Common myeloid progenitor, CD34-positive (primary cell): ENCODE data around the gene INS.

Experiments
- CTCF ChIA-PET: fragments of 350-600 bp; sonication (Branson Sonifier 250); formaldehyde crosslinking; loops from one replicate; lab custom pipeline; 2021; ENCODE audit warnings: antibody characterized with exemption; lab: Charles Lee
- POLR2A ChIA-PET: fragments of 350-600 bp; sonication (Branson Sonifier 250); formaldehyde crosslinking; loops from one replicate; lab custom pipeline; 2021; ENCODE audit warnings: antibody characterized with exemption; lab: Charles Lee
- DNase-seq, 3 donors: peaks; one replicate each; pipeline versions ENCODE4 v3.0.0 to v3.0.0-alpha.2; 2013
- H3K27ac ChIP-seq, 2 experiments: 1 replicate in 1 of 2; 2 replicates in 1 of 2; pipeline ENCODE4 v1.7.0; 2013; ENCODE audit warnings: inconsistent platforms in 2 of 2, low read length in 2 of 2, mild to moderate bottlenecking in 2 of 2, low read depth in 1 of 2, moderate library complexity in 1 of 2; ENCODE audit not compliant: severe bottlenecking in 2 of 2, insufficient read depth in 1 of 2, poor library complexity in 1 of 2
- H3K27me3 ChIP-seq, 5 experiments: replicated peaks in 2 of 5; 1 replicate in 3 of 5; 2 replicates in 2 of 5; pipeline versions ENCODE4 v1.6.1 to v1.7.0; 2013; ENCODE audit warnings: low read length in 4 of 5, mild to moderate bottlenecking in 2 of 5, moderate library complexity in 2 of 5, inconsistent platforms in 1 of 5; ENCODE audit not compliant: insufficient read depth in 5 of 5, control insufficient read depth in 4 of 5
- H3K36me3 ChIP-seq, 4 experiments: 1 replicate in 2 of 4; 2 replicates in 2 of 4; pipeline versions ENCODE4 v1.6.1 to v1.7.0; 2013; ENCODE audit warnings: low read length in 3 of 4, control low read depth in 1 of 4, mild to moderate bottlenecking in 1 of 4; ENCODE audit not compliant: control insufficient read depth in 4 of 4, insufficient read depth in 4 of 4
- H3K4me1 ChIP-seq, 4 experiments: 1 replicate in 3 of 4; 2 replicates in 1 of 4; pipeline versions ENCODE4 v1.6.1 to v1.7.1; 2013; ENCODE audit warnings: low read length in 3 of 4, mild to moderate bottlenecking in 3 of 4, control low read depth in 1 of 4, inconsistent platforms in 1 of 4, moderate library complexity in 1 of 4; ENCODE audit not compliant: control insufficient read depth in 4 of 4, insufficient read depth in 4 of 4; ENCODE audit errors: control extremely low read depth in 1 of 4
- H3K4me3 ChIP-seq, 7 experiments: 1 replicate in 4 of 7; 2 replicates in 3 of 7; pipeline versions ENCODE4 v1.5.1 to v1.7.0; 2013; ENCODE audit warnings: mild to moderate bottlenecking in 7 of 7, low read length in 6 of 7, moderate library complexity in 6 of 7, inconsistent platforms in 2 of 7, low read depth in 2 of 7, control low read depth in 1 of 7; ENCODE audit not compliant: insufficient read depth in 4 of 7, control insufficient read depth in 1 of 7; ENCODE audit errors: extremely low read depth in 1 of 7
- H3K9me3 ChIP-seq, 5 experiments: 1 replicate in 4 of 5; 2 replicates in 1 of 5; pipeline versions ENCODE4 v1.6.1 to v1.7.1; 2013; ENCODE audit warnings: low read length in 4 of 5, mild to moderate bottlenecking in 2 of 5, inconsistent platforms in 1 of 5, low read depth in 1 of 5, moderate library complexity in 1 of 5; ENCODE audit not compliant: control insufficient read depth in 4 of 5, insufficient read depth in 2 of 5; ENCODE audit errors: control extremely low read depth in 1 of 5
- WGBS: methylation state at CpG from one replicate; pipeline ENCODE4 v1.1.5; 2013; ENCODE audit not compliant: insufficient coverage; 5-methylcytosine and 5-hydroxymethylcytosine counted together

The INS gene

DNA sequence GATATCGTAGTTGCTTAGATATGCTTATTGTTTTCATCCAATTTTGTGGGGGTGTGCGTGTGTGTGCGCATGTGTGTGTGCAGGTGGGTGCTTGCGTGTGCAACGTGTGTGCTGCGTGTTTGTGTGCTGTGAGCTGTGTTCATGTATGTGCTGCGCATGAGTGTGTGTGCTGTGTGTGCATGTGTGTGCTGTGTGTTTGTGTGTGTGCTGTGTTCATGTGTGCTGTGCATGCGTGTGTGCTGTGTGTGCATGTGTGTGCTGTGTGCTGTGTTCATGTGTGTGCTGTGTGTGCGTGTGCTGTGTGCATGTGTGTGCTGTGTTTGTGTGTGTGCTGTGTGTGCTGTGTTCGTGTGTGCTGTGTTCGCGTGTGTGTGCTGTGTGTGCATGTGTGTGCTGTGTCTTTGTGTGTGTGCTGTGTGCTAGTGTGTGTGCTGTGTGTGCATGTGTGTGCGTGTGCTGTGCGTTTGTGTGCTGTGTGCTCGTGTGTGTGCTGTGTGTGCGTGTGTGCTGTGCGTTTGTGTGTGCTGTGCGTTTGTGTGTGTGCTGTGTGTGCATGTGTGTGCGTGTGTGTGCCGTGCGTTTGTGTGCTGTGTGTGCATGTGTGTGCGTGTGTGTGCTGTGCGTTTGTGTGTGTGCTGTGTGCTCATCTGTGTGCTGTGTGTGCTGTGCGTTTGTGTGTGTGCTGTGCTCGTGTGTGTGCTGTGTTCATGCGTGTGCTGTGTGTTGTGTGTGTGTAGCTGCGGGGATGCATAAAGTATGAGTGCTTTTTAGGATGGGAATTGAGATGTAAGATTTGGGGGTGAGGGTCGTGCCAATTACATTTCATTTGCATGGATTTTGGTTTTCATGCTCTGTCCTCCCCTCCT lies 29.4 kb downstream of the INS start:
- Histone ChIP-seq H3K36me3 (no peaks in the 10 kb centered on the region), H3K27me3 (peaks cover 0 to 68% (median 18%) of the 10 kb centered on the region in 5 experiments), H3K9me3 (no peaks in the 10 kb centered on the region), H3K27ac (no peak overlapping the region), H3K4me1 (no peaks in the 10 kb centered on the region), H3K4me3 (no peak overlapping the region)
- POLR2A ChIA-PET = no interaction called here
- WGBS = 91% methylated on average over 23 of the region's 28 CpGs
- no peak for DNase-seq
- CTCF ChIA-PET = interaction anchor here (1.5 kb wide), 1 partner anchor 20 kb away, joined by 6 read pairs; no protein-coding TSS in a partner anchor

DNA sequence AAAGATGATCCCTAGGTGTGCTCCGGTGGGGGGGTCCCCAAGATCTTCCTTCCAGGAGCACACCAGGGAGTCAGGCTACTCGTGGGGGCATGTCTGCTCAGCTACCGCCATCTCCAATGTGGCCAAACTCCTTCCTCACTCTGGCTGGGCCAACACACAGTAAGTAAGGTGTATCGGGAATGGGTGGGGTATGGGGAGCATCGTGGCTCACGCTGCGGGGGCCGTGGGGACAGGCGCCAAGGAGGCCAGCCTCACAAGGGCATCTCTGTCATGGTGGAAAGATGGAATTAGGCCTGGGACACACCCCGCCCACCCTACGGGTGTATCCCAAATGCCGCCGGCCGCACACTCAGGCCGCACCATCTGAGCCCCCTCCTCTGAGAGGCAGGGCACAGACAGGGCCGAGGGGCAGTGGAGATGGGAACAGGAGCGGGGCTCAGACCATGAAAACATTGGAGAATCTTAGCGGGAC lies 30.1 kb downstream of the INS start:
- WGBS = 91% methylated on average over 16 of the region's 18 CpGs
- Histone ChIP-seq H3K36me3 (no peaks in the 10 kb centered on the region), H3K4me1 (no peaks in the 10 kb centered on the region), H3K4me3 (no peak overlapping the region), H3K9me3 (no peaks in the 10 kb centered on the region), H3K27ac (no peak overlapping the region), H3K27me3 (peaks cover 0 to 61% (median 12%) of the 10 kb centered on the region in 5 experiments)
- ChIA-PET POLR2A (no interaction called here), CTCF (interaction anchor here (0.6 to 1.5 kb wide), 2 partner anchors 21 to 331 kb away, joined by 4 to 6 read pairs; no protein-coding TSS in a partner anchor)
- no peak for DNase-seq

DNA sequence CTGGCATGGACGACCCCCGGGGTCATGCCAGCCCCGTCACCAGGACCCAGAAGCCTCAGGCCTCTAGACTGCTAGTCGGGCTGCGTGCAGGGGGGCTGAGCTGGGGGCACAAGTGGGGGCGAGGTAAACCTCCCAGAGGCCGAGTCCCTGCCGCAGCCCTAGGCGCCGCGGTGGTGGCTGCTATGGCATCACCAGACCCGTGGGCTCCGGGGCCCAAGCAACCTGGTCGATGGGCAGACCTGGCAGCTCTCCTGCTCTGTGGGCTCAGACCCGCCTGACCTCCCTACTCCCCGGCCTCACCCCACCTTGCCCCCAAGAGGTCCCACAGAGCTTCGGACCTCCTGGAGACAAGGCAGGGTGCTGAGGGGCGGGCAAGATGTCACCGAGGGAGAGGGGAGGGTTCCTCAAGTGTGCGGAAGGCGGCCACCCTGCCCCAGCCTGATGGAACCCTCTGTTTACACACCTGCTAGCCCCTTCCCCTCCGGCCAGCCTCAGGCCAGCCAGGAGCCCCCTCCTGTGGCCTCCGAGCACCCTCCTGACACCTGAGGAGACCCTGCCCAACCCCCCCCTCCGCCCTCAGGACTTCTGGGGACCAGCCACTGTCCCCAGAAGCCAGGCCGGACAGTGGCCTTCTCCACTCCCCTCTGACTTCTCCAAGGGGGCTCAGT lies 31.2 kb downstream of the INS start:
- POLR2A ChIA-PET = no interaction called here
- 99% methylated on average over 18 of the region's 25 CpGs for WGBS
- Histone ChIP-seq H3K27ac (no peak overlapping the region), H3K36me3 (no peaks in the 10 kb centered on the region), H3K27me3 (peaks cover 0 to 50% (median 7%) of the 10 kb centered on the region in 5 experiments), H3K9me3 (no peaks in the 10 kb centered on the region), H3K4me3 (no peak overlapping the region), H3K4me1 (no peaks in the 10 kb centered on the region)
- CTCF ChIA-PET = no interaction called here
- DNase-seq = no peak

DNA sequence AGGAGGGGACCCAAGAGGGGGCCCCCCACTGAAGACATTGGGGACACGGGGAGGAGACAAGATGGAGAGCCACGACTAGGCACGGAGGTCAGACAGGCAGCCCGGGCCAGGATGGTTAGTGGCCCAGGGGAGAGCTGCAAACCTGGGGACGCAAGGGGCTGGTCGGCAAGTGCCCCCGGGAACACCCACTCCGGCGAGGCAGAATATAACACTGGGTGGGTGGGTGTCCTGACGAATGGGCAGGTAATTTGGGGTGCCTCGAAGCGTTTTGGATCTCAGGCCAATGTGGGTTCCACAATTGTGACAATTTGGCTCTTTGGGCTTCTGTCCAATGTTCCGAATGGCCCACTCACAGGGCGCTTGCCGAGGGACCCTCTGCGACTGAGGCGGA lies 31.7 kb downstream of the INS start:
- no peaks in the 10 kb centered on the region for H3K36me3 ChIP-seq
- H3K9me3 ChIP-seq = no peaks in the 10 kb centered on the region
- ChIA-PET CTCF (no interaction called here), POLR2A (no interaction called here)
- H3K27me3 ChIP-seq = peaks cover 0 to 45% (median 5%) of the 10 kb centered on the region in 5 experiments
- 96% methylated on average over 16 of the region's 17 CpGs for WGBS
- no peak overlapping the region for H3K4me3 ChIP-seq
- H3K4me1 ChIP-seq = no peaks in the 10 kb centered on the region
- no peak overlapping the region for H3K27ac ChIP-seq
- DNase-seq = no peak

DNA sequence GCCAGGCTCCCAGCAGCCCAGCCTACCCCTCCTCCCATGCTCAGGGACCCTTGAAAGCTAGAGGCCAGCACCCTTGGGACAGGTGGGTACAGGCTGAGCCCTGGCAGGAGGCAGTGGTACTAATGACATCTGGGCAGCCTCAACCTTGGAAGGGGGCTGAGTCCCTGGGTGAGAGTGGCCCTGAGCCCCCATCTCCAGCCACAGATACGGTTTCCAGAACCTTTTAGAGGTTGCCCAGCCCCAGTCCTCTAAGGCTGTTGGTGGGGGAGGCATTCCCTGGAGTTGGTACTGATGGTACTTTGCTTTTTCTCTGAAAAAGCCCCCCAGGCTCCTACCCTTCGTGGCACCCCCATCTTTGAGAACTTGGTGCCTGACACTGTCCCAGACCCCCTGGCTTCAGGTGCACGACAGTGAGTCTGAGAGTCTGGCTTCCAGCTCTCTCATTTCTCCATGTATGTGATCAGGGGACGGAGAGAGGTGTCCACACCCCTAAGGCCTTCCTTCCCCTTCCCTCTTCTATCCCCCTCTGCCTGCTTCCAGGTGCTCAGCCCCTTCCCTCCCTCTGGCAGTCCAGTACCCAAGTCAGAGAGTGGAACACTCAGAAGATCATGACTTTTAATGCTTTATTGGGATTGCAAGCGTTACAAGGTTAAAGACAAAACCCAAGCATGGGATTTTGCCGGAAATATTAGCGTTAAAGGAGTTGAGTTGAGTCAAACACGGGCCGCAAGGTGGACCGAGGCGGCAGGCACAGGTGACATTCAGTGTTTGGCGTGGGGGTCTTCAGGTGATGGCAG lies 32.3 kb downstream of the INS start:
- Histone ChIP-seq H3K9me3 (no peaks in the 10 kb centered on the region), H3K4me1 (no peaks in the 10 kb centered on the region), H3K4me3 (no peak overlapping the region), H3K27me3 (peaks cover 0 to 39% (median 5%) of the 10 kb centered on the region in 5 experiments), H3K36me3 (no peaks in the 10 kb centered on the region), H3K27ac (no peak overlapping the region)
- no peak for DNase-seq
- POLR2A ChIA-PET = no interaction called here
- WGBS = 93% methylated on average over 12 of the region's 12 CpGs
- CTCF ChIA-PET = no interaction called here

DNA sequence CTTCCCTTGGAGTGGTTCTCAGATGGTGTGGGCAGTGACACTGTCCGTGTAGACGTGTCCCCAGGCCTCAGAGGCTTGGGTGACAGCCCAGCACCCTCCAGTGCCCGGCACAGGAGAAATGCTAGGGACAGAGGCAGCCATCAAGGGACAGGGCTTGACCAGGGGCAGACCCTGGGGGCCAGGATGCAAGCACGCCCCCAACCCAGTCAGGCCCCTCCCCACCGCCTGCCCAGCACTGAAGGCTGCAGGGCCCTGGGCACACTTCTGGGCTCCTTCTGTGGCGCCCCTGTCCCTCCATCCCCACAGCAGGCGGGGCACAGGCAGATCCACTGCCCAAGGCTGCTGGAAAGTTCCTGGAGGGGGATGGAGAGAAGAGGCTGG lies 32.9 kb downstream of the INS start:
- no peak for DNase-seq
- H3K27me3 ChIP-seq = peaks cover 0 to 33% (median 5%) of the 10 kb centered on the region in 5 experiments
- no peaks in the 10 kb centered on the region for H3K9me3 ChIP-seq
- 93% methylated on average over 5 of the region's 7 CpGs for WGBS
- H3K27ac ChIP-seq = no peak overlapping the region
- H3K4me3 ChIP-seq = no peak overlapping the region
- no peaks in the 10 kb centered on the region for H3K4me1 ChIP-seq
- ChIA-PET CTCF (no interaction called here), POLR2A (no interaction called here)
- no peaks in the 10 kb centered on the region for H3K36me3 ChIP-seq
